ENCODE results near the gene KIAA0586.

KIAA0586 gene

DNA sequence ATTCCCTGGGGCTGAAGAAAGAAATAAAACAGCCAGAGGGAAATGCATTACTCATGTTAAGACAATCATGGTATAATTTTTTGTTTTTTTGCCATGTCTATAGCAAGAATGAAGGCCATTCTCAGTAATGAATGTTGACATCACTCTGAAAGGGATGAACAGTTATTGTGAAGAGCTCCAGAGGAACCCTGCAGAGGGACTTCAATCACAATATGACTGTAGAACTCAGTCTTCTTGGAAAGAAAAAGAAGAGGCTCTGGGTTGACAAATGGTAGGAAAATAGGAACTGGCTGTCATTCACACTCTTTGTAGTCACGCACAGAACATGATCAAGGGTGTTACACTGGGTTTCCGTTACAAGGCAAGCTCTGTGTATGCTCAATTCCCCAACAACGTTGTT is 136.5 kb downstream of the KIAA0586 start:
- no peak overlapping the region for H3K4me3 ChIP-seq (ENCODE audit: low read depth, low read length)

DNA sequence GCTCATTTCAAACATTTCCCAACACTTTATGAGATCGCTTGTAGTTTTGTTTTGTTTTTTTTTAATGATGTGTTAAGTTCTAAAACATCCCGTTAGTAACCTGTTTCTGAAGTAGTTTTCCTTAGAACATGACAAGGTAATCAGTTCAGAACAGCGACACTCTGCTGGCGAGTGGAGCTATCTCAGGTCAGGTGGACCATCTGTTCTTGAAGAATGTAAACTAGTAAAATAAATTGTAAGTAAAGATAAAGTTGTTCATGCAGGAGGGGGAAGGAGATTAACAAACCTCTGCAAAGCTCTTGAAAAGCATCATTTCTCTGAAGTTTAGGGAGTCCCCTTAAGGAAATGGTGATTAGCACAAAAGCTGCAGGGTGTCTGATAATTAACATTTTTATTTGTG is 138.3 kb downstream of the KIAA0586 start:
- TF ChIP-seq, protein P1, sequence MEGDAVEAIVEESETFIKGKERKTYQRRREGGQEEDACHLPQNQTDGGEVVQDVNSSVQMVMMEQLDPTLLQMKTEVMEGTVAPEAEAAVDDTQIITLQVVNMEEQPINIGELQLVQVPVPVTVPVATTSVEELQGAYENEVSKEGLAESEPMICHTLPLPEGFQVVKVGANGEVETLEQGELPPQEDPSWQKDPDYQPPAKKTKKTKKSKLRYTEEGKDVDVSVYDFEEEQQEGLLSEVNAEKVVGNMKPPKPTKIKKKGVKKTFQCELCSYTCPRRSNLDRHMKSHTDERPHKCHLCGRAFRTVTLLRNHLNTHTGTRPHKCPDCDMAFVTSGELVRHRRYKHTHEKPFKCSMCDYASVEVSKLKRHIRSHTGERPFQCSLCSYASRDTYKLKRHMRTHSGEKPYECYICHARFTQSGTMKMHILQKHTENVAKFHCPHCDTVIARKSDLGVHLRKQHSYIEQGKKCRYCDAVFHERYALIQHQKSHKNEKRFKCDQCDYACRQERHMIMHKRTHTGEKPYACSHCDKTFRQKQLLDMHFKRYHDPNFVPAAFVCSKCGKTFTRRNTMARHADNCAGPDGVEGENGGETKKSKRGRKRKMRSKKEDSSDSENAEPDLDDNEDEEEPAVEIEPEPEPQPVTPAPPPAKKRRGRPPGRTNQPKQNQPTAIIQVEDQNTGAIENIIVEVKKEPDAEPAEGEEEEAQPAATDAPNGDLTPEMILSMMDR (IDR thresholded peaks at IDR 0.05; ENCODE audit: low read depth, low read length) = no peak
- no peak overlapping the region for H3K4me3 ChIP-seq (ENCODE audit: low read depth, low read length)

More for the DNA sequence above, 136.5 kb downstream of the KIAA0586 start:
- TF ChIP-seq, protein P1 (IDR thresholded peaks at IDR 0.05; ENCODE audit: low read depth, low read length) = no peak

DNA sequence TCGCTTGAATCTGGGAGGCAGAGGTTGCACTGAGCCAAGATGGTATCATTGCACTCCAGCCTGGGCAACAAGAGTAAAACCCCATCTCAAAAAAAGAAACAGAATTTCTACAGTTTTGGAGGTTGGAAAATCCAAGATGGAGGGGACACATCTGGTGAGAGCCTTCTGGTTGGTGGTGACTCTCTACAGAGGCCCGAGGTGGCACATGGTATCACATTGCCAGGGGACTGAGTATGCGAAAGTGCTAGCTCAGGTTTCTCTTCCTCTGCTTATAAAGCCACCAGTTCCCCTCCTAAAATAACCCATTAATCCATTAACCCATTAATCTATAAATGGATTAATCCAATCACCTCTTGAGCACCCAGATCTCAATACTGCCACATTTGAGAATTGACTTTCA is 139.5 kb downstream of the KIAA0586 start:
- TF ChIP-seq, protein P1 (IDR thresholded peaks at IDR 0.05; ENCODE audit: low read depth, low read length) = no peak
- no peak overlapping the region for H3K4me3 ChIP-seq (ENCODE audit: low read depth, low read length)

DNA sequence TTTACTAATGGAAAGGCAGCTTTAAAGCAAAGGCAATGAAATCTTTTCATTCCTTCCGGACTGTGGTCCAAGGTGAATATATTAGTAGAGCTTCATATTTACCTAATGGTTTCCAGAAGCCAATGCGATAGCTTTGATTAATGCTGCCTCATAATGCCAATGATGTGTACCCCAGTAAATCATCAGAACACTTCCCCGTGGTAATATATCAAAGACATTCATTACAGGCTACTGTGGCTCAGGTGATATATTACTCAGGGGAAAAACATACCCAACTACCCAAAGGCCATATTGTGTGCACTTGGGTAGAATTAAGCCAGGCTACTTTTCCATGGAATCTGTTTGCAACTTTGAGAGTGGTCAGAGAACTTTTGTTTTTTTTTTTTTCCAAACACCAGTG is 140.8 kb downstream of the KIAA0586 start:
- no peak overlapping the region for H3K4me3 ChIP-seq (ENCODE audit: low read depth, low read length)
- TF ChIP-seq, protein P1 (IDR thresholded peaks at IDR 0.05; ENCODE audit: low read depth, low read length) = no peak

DNA sequence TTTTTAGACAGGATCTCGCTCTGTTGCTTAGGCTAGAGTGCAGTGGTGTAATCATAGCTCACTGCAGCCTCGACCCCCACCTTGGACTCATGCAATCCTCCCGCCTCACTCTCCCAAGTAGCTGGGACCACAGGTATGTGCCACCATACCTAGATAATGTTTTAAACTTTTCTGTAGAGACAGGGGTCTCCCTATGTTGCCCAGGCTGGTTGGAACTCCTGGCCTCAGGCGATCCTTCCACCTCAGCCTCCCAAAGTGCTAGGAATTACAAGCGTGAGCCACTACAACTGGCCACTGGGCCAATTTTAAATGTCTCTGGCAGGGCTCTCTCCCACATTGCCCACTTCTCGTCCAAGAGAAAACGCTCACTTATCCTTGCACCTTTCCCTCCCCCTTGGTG is 143.7 kb downstream of the KIAA0586 start:
- TF ChIP-seq, protein P1 (IDR thresholded peaks at IDR 0.05; ENCODE audit: low read depth, low read length) = no peak
- H3K4me3 ChIP-seq (ENCODE audit: low read depth, low read length) = no peak overlapping the region

DNA sequence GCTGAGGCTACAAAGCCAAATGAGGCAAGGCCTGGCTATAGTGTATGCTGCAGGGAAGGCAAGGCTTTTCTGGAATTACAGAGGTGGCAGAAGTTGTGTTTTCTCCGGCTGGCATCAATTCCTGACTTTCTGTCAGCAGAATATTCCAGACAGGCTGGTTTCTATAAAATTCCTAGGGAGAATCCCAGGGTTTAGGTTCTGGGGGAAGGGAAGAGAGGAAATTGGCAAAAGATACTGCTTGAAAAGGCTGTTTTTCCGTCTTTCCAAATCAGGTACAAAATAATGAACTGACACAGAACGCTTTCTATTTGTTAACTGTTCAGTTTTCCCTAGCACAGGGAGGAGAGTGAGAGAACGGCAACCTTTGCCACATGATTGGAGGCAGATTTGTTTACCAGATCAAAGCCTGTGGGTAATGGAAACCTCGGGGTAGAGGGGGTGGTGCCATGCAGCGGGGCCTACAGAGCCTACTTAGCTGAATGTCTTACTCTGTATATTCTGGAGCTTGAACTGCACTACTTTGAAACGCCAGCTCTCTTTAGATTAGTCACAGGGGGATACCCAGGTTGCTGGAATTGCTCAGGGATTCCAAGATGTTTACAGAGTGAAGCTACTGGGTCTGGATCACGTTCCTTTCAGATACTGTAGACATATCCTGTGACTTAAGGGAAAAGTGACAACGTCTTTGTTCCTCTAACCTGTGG is 144.4 kb downstream of the KIAA0586 start:
- TF ChIP-seq, protein P1 (IDR thresholded peaks at IDR 0.05; ENCODE audit: low read depth, low read length) = no peak
- H3K4me3 ChIP-seq (ENCODE audit: low read depth, low read length) = no peak overlapping the region

DNA sequence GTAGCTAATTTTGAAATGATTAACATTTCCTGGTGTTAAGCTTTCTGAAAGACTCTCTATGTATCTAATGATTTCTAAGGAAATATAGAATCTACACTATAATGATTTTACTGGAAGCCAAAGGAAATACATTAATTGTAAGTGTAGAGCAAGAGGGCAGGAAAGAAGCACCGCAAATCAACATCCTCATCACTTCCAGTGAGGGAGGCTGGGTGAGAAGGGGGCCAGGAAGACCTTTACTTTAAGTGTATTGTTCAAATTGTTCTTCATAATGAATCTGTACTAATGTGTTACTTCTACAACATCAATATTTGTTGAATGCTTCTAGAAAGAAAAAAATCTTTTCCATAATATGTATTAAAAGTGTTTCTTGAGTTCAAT is 144.9 kb downstream of the KIAA0586 start:
- TF ChIP-seq, protein P1 (IDR thresholded peaks at IDR 0.05; ENCODE audit: low read depth, low read length) = no peak
- no peak overlapping the region for H3K4me3 ChIP-seq (ENCODE audit: low read depth, low read length)

Data from WI38 (cell line).